ENCODE measurements around the gene IL20RB.

The IL20RB gene

GRCh38 chr3:137047240-137047639 lies 89.5 kb downstream of the IL20RB start (continued):
- no peak for TF ChIP-seq CTCF (tag by site-specific recombination; IDR thresholded peaks at IDR 0.05)
- TF ChIP-seq, protein P1, sequence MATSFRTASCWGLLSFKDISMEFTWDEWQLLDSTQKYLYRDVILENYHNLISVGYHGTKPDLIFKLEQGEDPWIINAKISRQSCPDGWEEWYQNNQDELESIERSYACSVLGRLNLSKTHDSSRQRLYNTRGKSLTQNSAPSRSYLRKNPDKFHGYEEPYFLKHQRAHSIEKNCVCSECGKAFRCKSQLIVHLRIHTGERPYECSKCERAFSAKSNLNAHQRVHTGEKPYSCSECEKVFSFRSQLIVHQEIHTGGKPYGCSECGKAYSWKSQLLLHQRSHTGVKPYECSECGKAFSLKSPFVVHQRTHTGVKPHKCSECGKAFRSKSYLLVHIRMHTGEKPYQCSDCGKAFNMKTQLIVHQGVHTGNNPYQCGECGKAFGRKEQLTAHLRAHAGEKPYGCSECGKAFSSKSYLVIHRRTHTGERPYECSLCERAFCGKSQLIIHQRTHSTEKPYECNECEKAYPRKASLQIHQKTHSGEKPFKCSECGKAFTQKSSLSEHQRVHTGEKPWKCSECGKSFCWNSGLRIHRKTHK (tag by site-specific recombination; IDR thresholded peaks at IDR 0.05), result no peak
- no peak for TF ChIP-seq MZF1 (tag by site-specific recombination; IDR thresholded peaks at IDR 0.05; ENCODE audit: borderline replicate concordance)
- no peak for TF ChIP-seq ZNF555 (tag by site-specific recombination; conservative IDR thresholded peaks at IDR 0.05)
- TF ChIP-seq SP2 (tag by site-specific recombination; IDR thresholded peaks at IDR 0.05), result no peak
- no peak for TF ChIP-seq ZNF311 (tag by site-specific recombination; IDR thresholded peaks at IDR 0.05; ENCODE audit: borderline replicate concordance)
- no peak for TF ChIP-seq ZNF48 (tag by site-specific recombination; IDR thresholded peaks at IDR 0.05)

DNA sequence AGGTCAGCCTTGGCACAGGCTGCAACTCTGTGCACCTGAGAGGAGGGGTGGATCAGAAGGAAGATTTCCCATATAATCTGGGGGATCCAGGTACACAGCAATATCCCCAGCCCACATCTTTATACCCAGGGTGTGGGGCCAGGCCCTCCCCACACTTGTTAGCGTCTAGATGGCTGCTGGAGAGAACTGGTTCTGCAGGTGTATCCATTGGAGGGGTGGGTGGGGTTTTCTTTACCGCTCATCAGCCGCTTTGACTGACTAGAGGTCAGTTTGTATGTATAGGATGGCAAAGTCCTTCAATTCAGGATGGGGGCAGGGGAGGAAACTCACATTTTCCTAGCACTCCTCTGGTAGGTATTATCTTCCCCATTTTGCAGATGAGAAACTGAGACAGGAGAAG lies 92.5 kb downstream of the IL20RB start:
- H3K4me1 ChIP-seq (ENCODE audit: control insufficient read depth, insufficient read depth, low read length), result no peaks in the 10 kb centered on the region
- no peak for TF ChIP-seq BCL11A (tag by site-specific recombination; IDR thresholded peaks at IDR 0.05; ENCODE audit: low read depth)
- TF ChIP-seq, protein P2, sequence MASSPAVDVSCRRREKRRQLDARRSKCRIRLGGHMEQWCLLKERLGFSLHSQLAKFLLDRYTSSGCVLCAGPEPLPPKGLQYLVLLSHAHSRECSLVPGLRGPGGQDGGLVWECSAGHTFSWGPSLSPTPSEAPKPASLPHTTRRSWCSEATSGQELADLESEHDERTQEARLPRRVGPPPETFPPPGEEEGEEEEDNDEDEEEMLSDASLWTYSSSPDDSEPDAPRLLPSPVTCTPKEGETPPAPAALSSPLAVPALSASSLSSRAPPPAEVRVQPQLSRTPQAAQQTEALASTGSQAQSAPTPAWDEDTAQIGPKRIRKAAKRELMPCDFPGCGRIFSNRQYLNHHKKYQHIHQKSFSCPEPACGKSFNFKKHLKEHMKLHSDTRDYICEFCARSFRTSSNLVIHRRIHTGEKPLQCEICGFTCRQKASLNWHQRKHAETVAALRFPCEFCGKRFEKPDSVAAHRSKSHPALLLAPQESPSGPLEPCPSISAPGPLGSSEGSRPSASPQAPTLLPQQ (tag by site-specific recombination; IDR thresholded peaks at IDR 0.05), result no peak
- no peak for TF ChIP-seq ZNF433 (tag by site-specific recombination; IDR thresholded peaks at IDR 0.05; ENCODE audit: low read depth)
- TF ChIP-seq ZNF274 (IDR thresholded peaks at IDR 0.05; ENCODE audit: low read length), result no peak
- TF ChIP-seq ZNF274 (tag by site-specific recombination; IDR thresholded peaks at IDR 0.05; ENCODE audit: borderline replicate concordance), result no peak
- TF ChIP-seq SP7 (tag by site-specific recombination; IDR thresholded peaks at IDR 0.05), result no peak
- TF ChIP-seq ZNF791 (tag by site-specific recombination; IDR thresholded peaks at IDR 0.05), result no peak
- no peak for TF ChIP-seq EGR2 (tag by site-specific recombination; IDR thresholded peaks at IDR 0.05; ENCODE audit: low read depth)
- no peak for TF ChIP-seq ZNF837 (tag by site-specific recombination; IDR thresholded peaks at IDR 0.05)
- no peak for TF ChIP-seq ATF2 (tag by site-specific recombination; IDR thresholded peaks at IDR 0.05; ENCODE audit: low read depth)
- TF ChIP-seq, protein P3, sequence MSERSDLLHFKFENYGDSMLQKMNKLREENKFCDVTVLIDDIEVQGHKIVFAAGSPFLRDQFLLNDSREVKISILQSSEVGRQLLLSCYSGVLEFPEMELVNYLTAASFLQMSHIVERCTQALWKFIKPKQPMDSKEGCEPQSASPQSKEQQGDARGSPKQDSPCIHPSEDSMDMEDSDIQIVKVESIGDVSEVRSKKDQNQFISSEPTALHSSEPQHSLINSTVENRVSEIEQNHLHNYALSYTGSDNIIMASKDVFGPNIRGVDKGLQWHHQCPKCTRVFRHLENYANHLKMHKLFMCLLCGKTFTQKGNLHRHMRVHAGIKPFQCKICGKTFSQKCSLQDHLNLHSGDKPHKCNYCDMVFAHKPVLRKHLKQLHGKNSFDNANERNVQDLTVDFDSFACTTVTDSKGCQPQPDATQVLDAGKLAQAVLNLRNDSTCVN (tag by site-specific recombination; optimal IDR thresholded peaks at IDR 0.05), result no peak
- TF ChIP-seq ZBTB17 (tag by site-specific recombination; IDR thresholded peaks at IDR 0.05), result no peak
- no peak for TF ChIP-seq ZNF76 (tag by site-specific recombination; IDR thresholded peaks at IDR 0.05; ENCODE audit: borderline replicate concordance, low read depth)
- TF ChIP-seq ZNF10 (tag by site-specific recombination; IDR thresholded peaks at IDR 0.05), result no peak
- TF ChIP-seq ZNF530 (tag by site-specific recombination; IDR thresholded peaks at IDR 0.05; ENCODE audit: low read depth), result no peak
- TF ChIP-seq AEBP2 (tag by site-specific recombination; IDR thresholded peaks at IDR 0.05; ENCODE audit: borderline replicate concordance), result no peak
- no peak overlapping the region for H3K4me3 ChIP-seq (ENCODE audit: low read depth, low read length)
- POLR2A ChIA-PET, result no interaction called here
- no peaks in the 10 kb centered on the region for H3K36me3 ChIP-seq (ENCODE audit: control insufficient read depth in 2 of 2, insufficient read depth in 1 of 2, low read length in 2 of 2)
- no peak overlapping the region for H3K27ac ChIP-seq (ENCODE audit: extremely low read depth, low read depth, low read length)
- CTCF ChIA-PET, result no interaction called here
- no peaks in the 10 kb centered on the region for H3K9me3 ChIP-seq (ENCODE audit: control insufficient read depth, insufficient read depth, low read depth, low read length)

Measured in HEK293 (cell line).